Islet precursor cell (in vitro differentiated cells): ENCODE data around the gene ATRNL1.
A peak's percentile ranks its signal among the peaks of the same experiment; 100 is the strongest.
"Not testable (repeated sequence)": the region's sequence is repeated elsewhere in the genome, so short reads cannot be mapped to it uniquely, and the experiment has no call there.

ENCODE experiments used
- DNase-seq: peaks from one replicate; pipeline ENCODE4 v3.0.0-alpha.2; 2018

Gene ATRNL1

DNA sequence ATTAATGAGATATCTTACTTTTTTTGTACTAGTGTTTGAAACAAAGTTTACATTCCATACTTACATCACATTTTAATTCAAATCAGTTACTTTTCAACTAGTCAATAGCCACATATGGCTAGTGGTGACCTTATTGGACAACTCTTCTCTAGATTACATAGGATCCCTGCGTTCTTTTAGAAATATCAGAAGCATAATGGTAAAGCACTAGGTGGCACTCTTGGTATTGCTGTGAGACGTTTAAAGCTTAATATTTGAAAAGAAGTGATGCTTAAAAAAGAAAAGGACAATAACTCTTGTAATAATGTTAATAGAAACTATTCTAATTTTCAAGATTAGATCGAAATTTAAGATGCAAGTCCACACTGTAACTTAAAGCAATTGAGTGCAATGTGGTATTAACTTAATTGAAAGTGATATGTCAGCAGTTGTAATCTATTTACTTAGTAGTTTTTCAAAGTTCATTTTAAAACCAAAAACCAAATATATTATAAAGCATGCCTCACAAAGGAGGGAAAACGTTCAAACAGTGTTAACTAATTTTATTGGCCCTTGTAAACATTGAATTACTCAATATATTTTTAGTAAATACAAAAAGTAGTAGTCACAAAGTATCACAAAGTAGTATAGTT is 339.1 kb downstream of the ATRNL1 start:
- DNase-seq, result no peak

GRCh38 chr10:115436999-115437398 is 343.8 kb downstream of the ATRNL1 start:
- DNase-seq, result no peak

DNA sequence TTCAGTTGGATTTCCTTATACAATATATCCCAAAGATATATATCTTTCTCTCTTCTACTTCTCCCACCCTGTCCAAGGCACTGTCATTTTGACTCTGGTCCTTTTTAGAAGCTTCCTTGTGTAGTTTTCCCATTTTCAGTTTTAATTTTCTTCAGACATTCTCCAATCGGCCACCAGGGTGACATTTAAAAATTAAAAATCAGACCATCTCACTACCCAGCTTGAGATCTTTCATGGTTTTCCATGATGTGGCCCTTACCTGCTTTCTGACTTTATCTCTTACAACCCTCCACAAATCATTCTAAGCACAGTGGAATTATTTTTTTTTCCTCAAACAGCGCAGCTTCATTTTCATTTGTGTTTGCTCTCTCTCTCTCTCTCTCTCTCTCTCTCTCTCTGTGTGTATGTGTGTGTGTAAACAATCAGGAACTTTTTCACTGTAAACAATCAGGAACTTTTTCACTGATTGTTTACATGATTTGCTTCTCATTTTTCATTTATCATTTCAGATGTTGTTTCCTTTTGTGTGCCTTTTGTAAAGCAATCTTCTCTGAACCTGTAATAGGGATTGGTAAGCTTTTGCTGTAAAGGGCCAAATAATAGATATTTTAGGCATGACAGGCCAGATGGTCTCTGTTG is 348.9 kb downstream of the ATRNL1 start:
- no peak for DNase-seq

DNA sequence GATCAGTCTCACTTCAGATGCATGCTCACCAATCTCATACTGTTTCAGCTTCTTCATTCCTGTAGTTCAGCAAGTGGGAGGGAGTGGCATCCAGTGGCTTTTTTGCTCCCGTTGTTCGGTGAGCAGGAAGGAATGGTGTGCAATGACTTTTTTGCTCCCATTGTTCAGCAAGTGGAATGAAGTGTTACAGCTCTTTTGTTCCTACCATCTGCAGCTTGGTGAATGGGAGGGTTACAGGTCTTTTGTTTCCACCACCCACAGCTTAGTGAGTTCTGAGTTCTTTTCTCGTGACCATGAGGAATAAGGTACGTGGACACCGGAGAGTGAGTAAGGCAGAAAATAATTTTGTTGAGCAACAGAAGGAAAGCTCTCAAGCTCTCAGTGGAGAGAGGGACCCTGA is 363.6 kb downstream of the ATRNL1 start:
- DNase-seq, result no peak

DNA sequence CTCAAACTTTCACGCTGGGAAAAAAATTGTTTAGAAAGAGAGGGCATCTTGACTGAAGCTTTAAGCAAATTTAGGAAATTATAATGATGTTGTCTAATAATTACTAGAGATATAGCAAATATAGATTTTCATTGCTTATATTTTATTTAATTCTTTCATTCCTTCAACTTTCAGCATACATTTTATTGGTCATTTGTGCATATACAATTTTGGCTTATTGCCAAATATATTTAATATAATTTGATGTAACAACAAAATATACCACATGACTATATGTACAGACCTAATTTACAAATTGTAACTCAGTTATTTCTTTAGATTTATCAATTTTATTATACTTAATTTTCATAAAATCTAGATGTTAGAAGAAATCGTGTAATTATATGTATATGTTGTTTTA is 390.1 kb downstream of the ATRNL1 start:
- DNase-seq, result no peak

DNA sequence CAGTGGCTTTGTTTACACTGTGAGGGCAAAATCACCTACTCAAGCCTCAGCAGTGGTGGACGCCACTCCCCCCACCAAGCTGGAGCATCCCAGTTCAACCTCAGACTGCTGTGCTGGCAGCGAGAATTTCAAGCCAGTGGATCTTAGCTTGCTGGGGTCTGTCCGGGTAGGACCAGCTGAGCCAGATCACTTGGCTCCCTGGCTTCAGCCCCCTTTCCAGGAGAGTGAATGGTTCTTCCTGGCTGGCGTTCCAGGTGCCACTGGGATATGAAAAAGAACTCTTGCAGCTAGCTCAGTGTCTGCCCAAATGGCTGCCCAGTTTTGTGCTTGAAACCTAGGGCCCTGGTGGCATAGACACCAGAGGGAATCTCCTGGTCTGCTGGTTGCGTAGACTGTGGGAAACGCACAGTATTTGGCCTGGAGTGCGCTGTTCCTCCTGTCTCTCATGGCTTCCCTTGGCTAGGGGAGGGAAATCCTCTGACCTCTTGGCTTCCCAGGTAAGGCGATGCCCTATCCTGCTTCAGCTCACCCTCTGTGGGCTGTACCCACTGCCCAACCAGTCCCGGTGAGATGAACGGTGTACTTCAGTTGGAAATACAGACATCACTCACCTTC is 398.5 kb downstream of the ATRNL1 start:
- DNase-seq, result no peak

- no peak for DNase-seq
Observed at GRCh38 chr10:115503546-115503945, 410.4 kb downstream of the ATRNL1 start.

DNA sequence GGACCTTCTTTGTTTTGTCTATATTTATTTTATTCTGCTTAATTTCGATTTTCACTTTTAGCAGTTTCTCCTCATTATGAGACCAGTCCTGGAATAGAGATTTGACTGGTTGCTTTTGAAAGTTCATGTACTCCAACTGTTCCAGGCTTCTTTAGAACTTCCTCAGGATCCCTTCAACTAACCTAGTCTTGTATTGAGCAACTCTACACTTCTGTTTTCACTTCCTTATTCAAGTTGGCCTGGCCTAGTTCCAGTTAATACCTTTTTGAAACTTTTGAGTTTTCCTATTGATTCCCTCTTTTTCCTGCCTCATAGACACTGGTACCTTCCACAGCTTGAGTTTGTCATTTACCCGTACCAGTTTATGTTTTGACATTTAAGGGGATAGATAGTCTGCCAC is 421.7 kb downstream of the ATRNL1 start:
- no peak for DNase-seq

- DNase-seq, result no peak
Observed at GRCh38 chr10:115525141-115525540, 432.0 kb downstream of the ATRNL1 start.

GRCh38 chr10:115527682-115528081 is 434.5 kb downstream of the ATRNL1 start:
- not testable (repeated sequence) for DNase-seq

- not testable (repeated sequence) for DNase-seq
Observed at GRCh38 chr10:115536401-115536800, 443.2 kb downstream of the ATRNL1 start.

- DNase-seq, result no peak
Observed at GRCh38 chr10:115539142-115539762, 446.1 kb downstream of the ATRNL1 start.

GRCh38 chr10:115555887-115556402 is 462.8 kb downstream of the ATRNL1 start:
- no peak for DNase-seq

- no peak for DNase-seq
Observed at GRCh38 chr10:115558252-115558651, 465.1 kb downstream of the ATRNL1 start.

GRCh38 chr10:115566867-115567266 is 473.7 kb downstream of the ATRNL1 start:
- DNase-seq, result no peak

DNA sequence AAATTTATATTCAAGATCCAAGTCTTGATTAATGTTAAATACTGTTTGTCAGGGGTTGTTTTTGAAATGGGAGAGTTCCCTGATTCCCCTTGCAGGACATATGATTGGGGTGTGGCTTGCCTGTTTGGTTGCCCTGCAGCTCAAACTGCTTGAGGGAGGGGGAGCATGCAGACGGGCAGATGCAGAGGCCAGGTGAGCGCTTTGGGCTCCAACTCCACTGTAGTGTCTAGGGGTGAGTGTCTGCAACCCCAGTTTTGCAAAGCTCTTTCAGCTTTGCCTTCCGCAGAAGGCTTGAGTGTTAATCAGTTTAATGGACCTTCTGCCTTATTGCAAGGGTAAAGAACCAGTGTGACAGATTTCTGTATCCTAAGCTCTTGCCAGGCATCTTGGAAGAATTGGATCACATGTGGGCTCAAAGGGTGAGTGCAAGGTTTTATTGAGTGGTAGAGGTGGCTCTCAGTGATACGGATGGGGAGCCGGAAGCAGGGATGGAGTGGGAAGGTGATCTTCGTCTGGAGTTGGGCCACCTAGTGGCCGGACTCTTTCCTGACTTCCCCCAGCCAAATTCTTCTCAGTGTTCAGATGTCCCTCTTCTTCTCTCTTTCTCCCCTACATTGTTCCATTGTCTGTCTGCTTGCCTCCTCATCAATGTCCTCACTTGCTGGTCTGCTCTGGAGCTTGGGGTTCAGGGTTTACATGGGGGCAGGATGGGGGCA is 479.7 kb downstream of the ATRNL1 start:
- peak; percentile 60 for DNase-seq

GRCh38 chr10:115580239-115580638 is 487.1 kb downstream of the ATRNL1 start:
- no peak for DNase-seq

DNA sequence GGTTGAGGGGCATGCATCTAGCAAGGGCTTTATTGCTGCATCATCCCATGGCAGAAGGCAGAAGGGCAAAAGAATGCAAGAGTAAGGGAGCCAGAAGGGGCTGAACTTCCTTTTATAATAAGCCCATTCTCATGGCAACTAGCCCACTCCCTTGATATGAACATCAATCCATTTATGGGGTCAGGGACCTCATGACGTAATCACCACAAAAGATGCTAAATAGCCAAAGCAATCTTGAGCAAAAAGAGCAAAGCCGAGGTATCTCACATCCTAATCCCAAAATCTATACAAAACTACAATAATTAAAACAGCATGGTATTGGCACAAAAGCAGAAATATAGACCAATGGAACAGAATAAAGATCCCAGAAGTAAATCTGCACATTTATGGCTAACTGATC is 499.9 kb downstream of the ATRNL1 start:
- DNase-seq, result no peak

GRCh38 chr10:115604627-115605026 is 511.5 kb downstream of the ATRNL1 start:
- no peak for DNase-seq

- no peak for DNase-seq
Observed at GRCh38 chr10:115606086-115606485, 512.9 kb downstream of the ATRNL1 start.

- DNase-seq, result no peak
Observed at GRCh38 chr10:115606741-115607140, 513.6 kb downstream of the ATRNL1 start.

DNA sequence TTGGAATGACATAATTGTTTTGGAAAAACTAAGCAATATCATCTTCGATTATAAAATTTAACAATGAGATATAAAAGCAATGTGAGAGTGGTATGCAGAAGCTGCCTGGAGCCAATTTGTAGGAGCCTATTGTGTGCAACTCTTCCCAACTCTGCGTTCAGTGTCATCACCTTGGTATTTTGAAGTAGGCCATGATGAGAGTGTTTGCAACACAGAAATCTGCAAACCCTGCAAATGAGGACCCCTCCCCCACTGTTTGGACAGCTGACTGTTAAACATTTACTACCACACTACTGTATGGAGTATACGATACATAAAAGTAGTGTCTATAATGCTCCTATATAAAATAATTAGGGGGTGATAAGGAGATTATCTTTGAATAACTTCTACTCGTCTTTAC is 531.3 kb downstream of the ATRNL1 start:
- peak; percentile 72 for DNase-seq

DNA sequence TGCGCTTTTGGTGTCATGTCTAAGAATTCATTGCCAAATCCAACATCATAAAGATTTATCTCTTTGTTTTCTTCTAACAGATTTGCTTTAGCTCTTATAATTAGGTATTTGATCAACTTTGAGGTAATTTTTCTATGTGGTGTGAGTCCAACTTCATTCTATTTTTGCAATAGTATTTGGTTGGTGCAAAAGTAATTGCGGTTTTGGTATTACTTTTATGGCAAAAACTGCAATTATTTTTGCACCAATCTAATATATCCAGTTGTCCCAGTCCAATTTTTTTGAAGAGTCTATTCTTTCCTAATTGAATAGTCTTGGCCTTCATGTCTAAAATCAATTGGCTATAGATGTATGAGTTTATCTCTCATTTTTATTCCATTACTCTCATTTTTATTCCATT is 535.5 kb downstream of the ATRNL1 start:
- DNase-seq, result no peak
